AG08396 (cell line): ENCODE measurements around the gene SHLD2.
"Not testable (repeated sequence)": the region's sequence is repeated elsewhere in the genome, so short reads cannot be mapped to it uniquely, and the experiment has no call there.

Experiments used
- DNase-seq: peaks from one replicate; pipeline ENCODE4 v3.0.0; 2012; ENCODE audit warnings: low spot score, mixed read lengths

The SHLD2 gene, protein sequence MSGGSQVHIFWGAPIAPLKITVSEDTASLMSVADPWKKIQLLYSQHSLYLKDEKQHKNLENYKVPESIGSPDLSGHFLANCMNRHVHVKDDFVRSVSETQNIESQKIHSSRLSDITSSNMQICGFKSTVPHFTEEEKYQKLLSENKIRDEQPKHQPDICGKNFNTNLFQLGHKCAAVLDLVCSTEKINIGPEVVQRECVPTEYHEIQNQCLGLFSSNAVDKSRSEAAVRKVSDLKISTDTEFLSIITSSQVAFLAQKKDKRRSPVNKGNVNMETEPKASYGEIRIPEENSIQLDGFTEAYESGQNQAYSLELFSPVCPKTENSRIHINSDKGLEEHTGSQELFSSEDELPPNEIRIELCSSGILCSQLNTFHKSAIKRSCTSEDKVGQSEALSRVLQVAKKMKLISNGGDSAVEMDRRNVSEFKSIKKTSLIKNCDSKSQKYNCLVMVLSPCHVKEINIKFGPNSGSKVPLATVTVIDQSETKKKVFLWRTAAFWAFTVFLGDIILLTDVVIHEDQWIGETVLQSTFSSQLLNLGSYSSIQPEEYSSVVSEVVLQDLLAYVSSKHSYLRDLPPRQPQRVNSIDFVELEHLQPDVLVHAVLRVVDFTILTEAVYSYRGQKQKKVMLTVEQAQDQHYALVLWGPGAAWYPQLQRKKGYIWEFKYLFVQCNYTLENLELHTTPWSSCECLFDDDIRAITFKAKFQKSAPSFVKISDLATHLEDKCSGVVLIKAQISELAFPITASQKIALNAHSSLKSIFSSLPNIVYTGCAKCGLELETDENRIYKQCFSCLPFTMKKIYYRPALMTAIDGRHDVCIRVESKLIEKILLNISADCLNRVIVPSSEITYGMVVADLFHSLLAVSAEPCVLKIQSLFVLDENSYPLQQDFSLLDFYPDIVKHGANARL

DNA sequence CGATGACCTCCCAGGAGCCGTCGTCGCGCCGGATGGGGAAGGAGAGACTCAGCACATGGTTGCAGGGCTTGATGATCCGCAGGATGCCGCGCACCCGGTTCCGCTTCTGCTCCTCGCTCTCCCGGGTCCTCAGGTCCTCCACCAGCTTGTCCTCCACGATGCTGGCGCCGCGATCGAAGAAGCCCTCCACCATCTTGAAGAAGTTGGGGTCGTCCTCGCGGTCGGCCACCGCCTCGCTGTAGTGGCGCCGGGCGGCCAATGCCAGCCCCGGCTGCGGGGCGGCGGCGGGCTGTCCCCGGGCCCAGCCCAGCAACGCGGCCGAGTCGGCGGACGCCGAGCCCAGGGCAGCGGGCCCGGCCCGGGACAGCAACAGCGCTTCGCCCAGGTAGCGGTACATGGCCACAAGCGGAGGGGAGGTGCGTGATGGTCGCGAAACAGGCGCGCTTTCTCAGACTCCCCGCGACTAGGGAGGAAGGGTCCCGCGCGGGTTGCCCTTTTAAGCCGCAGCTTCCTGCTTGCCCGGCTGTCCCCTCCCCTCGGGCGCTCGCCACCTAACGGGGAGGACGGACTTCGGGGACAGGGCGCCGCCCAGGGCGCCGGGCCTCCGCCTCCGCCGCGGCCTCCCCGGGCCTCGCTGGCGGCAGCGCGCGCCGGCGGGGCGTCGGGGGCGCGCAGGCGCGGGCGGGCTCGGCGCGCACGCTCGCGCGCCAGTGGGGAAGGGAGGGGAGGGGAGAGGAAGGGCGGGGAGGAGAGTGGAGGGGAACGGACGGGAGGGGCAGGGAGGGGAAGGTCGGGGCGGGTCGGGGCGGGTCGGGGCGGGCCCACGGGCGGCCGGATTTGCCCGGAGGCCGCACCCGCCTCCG, at the start of gene SHLD2, which contains the start of gene GLUD1:
SHLD2 (plus strand) TSS at position 834 of the 863 bp plus-strand sequence. CDS start 56,149 bp downstream, outside the sequence.
GLUD1 (minus strand) TSS at position 471 of the 863 bp plus-strand sequence; CDS start at position 397, 74 bp downstream.
- peak; percentile 95 for DNase-seq

DNA sequence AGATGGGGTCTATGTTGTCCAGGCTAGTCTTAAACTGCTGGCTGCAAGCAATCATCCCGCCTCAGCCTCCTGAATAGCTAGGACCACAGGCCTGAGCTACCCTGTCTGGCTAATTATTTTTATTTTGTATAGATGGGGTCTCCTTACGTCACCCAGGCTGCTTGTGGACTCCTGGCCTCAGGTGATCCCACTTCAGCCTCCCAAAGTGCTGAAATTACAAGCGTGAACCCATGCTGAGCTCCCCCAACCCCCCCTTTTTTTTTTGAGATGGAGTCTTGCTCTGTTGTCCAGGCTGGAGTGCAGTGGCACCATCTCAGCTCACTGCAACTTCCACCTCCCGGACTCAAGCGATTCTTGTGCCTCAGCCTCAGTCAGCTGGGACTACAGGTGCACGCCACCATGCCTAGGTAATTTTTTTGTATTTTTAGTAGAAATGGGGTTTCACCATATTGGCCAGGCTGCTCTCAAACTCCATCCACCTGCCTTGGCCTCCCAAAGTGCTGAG, 49.5 kb upstream of the SHLD2 start:
- DNase-seq, result no peak

DNA sequence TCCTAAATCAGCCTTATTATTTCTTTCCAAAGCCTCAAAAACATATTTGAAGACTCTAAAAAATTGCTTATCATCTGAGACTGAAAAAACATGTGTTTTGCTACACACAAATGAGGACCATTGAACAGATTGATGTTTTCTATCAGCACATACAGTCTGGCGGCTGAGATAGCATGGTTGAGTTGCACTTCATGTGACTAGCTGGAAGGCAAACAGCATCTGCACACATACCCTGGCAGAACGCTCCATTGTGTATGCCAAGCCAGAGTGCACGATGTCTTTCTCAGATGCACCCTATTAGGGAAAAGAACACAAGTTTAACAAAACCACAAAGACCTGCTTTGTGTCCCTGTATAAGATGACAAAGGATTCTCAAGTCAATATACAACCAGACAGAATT, 41.9 kb upstream of the SHLD2 start:
- DNase-seq, result no peak

DNA sequence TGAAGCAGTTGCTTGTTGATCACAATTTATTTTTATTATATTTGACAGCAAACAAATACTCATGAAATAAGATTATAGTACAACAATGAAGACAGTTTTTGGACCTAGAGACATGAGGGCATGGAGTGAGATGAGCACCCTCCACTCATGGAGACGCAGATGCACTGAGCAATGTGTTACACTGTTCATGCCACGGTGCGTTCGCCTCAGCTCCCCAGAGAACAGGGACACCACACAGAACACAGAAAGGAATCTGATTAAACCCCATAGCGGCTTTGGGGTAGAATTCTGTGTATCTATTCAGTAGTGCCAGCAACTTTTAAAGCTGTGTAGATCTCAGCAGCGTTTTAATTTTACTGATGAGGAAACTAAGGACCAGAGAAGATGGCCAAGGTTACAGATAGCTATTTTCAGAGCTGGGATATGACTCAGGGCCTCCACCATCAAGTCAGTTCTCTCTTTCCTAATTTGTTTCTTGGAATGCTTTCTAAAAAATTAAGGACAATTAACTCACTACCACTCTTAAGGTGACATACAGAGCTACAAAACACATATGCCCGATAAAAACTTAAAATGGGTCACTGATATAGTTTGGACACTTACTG, 41.3 kb upstream of the SHLD2 start:
- DNase-seq, result no peak

DNA sequence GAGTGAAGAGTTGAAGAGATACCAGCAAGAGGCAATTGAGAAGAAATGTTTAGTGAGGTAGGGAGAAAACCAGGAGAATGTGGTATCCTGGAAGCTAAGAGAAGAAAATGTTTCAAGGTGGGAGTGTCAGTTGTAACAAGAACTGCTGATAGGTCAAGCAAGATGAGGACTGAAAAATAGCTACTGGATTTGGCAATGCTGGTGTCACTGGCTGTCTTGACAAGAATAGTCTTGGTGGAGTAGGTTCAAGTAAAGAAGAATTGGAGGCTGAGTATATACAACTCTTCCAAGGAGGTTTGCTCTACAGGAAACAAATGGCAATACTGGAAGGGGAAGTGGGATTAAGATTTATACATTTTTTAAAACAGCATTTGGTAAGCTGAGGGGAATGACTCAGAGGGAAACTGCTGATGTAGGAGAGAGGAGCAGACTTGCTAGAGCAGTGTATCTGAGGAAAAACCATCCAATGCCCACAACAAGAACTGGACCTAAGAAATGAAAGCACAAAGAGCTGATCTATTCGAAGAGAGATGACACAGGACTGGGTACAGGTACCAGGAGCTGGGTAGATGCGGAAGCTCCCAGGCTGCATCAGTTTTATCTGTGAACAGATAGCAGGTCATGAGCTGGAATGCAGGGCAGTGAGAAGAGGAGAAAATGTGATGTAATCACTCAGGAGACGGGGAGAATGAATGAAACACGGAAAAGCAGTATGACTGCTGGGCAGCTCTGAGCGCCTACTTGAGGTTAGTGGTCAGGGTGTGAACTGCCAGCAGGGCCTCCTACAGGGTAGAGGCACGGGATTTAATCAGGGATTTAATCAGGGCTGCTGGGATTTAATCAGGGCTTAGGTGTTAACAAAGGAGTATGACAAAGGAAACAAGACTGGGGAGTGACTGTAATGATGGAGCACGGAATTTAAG, 40.4 kb upstream of the SHLD2 start:
- peak; percentile 46 for DNase-seq

DNA sequence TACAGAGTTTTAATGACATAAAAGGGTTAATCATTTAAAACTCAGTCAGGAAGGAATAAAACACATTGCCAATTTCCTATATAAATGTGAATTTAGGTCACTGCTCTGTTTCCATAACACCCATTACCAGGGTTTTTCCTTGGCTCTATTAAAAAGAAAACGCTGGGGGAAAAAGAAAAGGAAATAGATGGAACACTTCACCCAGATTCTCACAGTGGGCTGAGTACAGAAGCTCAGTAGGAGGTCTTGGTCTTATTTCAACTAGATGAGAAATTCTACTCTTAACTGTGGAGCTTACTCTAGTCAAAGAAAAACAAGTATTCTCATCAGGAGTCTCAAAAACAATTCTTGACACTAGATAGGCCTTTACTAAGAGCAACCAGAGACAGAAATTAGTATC, 36.8 kb upstream of the SHLD2 start:
- DNase-seq, result no peak

DNA sequence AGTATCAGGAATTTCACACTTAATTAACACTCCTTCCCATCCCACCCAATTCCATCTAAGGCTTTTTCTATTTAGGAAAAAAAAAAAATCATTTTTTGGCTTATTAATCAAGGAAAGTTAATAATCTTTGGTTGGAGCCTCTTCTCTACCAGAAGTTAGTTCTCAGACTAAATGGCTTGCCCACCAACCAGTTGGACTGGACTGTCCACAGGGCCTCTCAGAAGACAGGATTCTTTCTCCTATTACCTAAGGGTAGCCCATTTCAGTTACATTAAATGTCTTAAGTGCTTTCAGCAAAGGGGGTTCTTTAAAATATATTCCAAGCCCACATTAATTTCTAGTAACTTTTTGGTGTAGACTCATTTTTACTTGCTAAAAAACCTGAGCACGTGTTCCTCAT, 35.6 kb upstream of the SHLD2 start:
- DNase-seq, result no peak

DNA sequence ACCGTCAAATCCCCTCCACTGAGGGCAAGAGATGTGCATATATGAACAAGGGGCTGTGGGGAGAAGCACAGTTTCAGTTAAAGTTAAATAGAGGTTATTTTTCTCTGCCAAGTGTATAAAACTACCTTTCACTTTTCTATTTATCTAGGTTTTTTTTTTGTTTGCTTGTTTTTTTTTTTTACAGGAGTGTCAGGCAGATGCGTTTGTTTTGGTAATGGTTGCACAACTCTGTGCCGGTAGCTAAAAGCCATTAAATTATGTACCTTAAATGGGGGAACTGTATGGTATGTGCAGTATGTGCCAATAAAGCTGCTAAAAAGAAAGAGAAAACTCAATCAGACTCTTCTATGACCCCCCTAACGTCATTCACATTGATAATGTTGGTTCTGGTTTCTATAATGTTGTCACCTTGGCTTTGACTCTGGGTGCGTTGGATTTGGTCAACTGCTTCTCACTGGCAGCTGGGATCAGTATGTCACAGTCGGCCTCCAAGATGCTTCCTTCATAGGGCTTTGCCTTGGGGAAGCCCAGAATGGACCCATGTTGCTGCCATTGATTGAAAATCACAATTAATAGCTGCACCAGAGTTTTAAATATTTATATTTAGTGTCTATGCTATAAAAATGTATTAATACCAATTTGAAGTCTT, 34.6 kb upstream of the SHLD2 start:
- no peak for DNase-seq

DNA sequence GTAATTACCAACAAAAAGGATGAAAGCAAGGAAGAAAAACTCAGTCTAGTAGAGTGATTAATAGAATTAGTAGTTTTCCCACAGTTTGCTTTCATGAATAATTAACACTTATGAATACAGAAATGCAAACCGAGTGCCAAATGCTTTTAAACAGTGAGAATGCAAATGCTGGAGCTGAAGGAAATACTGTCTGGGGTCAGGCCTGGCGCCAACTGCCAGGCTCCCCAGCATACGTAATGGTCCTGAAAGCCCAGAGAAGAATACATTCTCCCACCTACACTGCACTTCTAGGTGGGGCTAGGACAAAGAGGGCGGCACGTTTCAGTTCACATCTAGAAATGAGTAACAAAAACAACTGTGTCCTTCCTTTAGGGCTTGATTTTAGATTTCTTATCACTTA, 30.4 kb upstream of the SHLD2 start:
- no peak for DNase-seq

DNA sequence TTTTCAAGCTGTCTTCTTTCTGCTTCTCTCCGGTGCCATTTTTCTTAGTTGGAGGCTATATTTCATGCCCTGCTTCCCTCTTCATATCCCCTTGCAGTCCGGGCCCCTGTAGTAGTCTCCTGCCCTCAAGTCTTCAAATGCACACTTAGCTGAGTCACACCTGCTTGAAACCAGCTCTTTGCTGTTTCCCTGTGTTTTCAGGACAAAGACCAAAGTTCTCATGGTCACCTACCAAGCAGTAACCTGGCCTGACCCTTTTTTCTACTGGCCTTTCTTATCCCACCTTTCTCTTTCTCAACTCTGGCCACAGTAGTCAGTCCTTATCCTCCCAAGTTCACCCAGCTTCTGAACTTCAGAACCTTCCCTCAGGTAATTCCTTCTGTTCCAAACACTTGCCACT, 28.8 kb upstream of the SHLD2 start:
- DNase-seq, result no peak

DNA sequence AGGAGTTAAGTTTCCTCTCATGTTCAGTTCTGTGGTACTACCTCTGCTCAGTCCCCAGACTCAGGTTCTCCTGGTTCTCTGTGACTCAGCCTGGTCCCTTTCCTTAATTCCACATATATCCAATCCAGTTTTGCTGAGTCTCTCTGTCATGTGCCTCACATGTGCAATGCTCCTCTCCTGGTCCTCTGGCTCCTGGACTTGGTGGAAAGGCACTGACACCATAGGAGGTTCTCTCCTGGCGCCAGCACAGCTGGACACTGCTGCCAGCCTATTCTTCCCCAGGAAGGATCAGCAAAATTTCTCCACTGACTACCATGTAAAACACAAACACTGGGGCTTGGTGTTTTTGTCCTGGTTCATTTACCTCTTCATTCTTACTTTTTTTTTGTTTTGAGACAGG, 28.1 kb upstream of the SHLD2 start:
- DNase-seq, result no peak

DNA sequence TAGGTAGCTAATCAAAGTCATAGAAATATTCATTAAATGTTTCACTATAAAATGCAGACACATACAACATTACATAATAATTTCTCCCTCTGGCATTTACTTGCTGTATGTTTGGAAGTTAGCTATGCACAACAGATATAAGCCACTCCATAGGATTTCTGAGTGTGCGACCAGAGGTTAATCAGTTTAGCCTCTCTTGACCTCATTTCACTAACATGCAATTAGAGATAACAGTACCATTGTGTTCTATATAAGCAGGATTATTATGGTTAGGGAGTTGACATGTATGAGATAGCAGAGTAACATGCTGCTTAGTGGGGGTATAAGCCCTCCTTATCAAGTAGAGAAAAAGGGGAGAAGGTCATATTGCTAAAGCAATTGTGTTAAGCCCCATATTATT, 26.7 kb upstream of the SHLD2 start:
- no peak for DNase-seq

DNA sequence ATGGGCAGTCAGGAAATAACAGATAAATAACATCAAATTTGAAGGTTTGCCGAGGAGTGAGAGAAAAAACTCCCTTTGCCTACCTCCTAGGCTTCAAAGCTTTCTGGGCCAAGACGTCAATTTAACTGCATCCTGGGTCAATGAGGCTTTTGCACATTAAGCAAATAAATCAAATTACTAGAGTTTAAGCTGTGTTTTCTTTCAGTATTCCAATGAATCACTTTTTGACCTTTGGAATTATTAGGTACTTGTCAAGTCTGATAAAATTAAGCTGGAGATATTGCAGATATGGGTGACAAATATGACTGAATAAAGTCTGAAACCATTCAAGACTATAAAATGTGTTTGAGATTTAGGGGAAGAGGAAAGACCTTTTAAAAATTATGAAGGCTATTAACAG, 22.6 kb upstream of the SHLD2 start:
- DNase-seq, result no peak

DNA sequence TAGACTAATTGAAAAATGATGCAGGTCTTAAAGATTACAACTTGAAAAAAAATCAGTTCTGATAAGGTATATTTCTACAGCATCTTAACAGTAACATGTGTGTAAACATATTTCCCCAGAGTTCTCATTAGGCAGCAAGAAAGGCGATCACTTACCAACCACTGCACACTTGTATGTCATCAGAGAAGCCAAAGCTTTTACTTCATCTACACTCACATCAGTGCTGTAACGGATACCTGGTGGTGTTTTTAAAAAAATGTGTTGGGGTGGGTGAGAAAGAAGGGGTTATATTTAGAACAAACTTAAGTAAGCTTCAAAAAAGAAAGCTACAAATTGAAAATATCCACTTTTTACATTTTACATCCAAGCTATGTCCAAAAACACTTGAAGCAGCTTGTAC, 18.6 kb upstream of the SHLD2 start:
- not testable (repeated sequence) for DNase-seq

DNA sequence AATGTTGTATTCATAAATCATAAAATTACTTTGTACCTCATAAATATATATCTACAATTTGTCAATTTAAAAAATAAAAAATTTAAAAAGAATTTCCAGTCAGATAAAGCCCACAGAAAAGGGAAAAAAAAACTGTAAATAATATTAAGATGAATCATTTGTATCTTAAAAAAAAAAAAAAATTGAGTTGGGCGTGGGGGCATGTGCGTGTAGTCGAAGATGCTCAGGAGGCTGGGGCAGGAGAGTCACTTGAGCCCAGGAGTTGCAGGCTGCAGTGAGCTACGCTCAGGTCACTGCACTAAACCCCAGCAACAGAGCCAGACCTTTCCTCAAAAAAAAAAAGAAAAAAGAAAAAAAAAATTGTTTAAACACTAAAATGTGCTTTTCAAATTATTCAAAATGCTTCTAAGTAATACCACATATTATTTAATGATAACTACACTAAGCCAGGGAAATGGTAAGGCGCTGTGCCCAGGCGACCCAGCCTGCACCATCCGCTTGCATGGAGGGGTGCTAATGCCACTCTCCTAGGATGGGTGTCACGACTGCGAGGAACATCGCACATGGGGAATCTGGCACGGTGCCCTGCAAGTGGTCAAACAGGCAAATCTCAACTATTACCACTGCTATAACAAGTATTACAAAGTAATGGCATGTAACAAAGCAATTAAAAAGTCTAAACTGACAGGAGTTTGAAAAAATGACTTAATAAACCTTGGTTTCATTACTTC, 15.7 kb upstream of the SHLD2 start:
- no peak for DNase-seq

DNA sequence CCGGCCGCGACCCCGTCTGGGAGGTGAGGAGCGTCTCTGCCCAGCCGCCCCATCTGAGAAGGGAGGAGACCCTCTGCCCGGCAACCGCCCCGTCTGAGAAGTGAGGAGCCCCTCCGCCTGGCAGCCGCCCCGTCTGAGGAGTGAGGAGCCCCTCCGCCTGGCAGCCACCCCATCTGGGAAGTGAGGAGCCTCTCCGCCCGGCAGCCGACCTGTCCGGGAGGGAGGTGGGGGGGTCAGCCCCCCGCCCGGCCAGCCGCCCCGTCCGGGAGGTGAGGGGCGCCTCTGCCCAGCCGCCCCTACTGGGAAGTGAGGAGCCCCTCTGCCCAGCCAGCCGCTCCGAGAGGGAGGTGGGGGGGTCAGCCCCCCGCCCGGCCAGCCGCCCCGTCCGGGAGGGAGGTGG, 14.4 kb upstream of the SHLD2 start:
- not testable (repeated sequence) for DNase-seq

DNA sequence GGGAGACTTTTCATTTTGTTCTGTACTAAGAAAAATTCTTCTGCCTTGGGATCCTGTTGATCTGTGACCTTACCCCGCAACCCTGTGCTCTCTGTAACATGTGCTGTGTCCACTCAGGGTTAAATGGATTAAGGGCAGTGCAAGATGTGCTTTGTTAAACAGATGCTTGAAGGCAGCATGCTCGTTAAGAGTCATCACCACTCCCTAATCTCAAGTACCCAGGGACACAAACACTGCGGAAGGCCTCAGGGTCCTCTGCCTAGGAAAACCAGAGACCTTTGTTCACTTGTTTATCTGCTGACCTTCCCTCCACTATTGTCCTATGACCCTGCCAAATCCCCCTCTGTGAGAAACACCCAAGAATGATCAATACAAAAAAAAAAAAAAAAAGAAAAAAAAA, 13.4 kb upstream of the SHLD2 start:
- DNase-seq, result not testable (repeated sequence)

DNA sequence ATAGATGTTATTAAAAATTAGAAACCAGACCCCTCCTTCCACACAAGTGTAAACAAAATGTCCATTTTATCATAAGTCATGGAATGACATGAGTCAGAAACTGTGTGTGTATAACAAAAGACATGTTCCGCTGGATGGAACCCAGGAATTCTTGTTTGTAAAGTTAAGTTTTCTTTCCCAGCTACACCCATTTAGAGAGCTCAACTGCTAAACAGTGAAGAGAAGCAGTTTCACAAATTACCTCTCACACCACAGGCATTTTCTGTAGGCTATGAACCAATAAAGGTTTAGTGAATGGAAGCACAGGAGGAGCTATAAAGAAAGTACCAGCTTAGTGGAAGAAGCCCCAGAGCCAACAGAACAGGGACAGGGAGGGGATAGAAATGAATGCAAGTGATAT, 12.8 kb upstream of the SHLD2 start:
- peak; percentile 17 for DNase-seq
